Stomach (tissue), 9 donors: ENCODE data around the gene CTNNA3. TPM values are rescaled to one million over a fixed set of nuclear protein-coding genes. Genes with fewer than 3 reads are reported as not detected.

ENCODE experiments used
- DNase-seq, 2 donors: peaks; one replicate each; pipeline versions ENCODE4 v3.0.0 to v3.0.0-alpha.2; 2013 to 2019
- H3K27ac ChIP-seq, 5 donors: fragments of 200-600 bp in 4 of 5; sonication (generic) in 4 of 5; one replicate each; pipeline ENCODE4 v1.5.1; 2013 to 2019; ENCODE audit warnings: mild to moderate bottlenecking in 1 of 5, moderate library complexity in 1 of 5
- H3K27me3 ChIP-seq, 3 donors: fragments of 200-600 bp; sonication (generic); one replicate each; pipeline ENCODE4 v1.5.1; 2017 to 2019; ENCODE audit warnings: mixed run types in 1 of 3
- H3K36me3 ChIP-seq, 4 donors: fragments of 200-600 bp; sonication (generic); 1 replicate in 3 of 4; 2 replicates in 1 of 4; pipeline ENCODE4 v1.5.1; 2016 to 2019
- H3K4me1 ChIP-seq, 4 donors: fragments of 200-600 bp; sonication (generic); one replicate each; pipeline ENCODE4 v1.5.1; 2016 to 2019
- H3K4me3 ChIP-seq, 4 donors: fragments of 200-600 bp; sonication (generic) in 3 of 4; one replicate each; pipeline ENCODE4 v1.5.1; 2016 to 2019; ENCODE audit warnings: mild to moderate bottlenecking in 1 of 4
- H3K9me3 ChIP-seq, 4 donors: fragments of 200-600 bp; sonication (generic); one replicate each; pipeline ENCODE4 v1.5.1; 2016 to 2019
- EP300 ChIP-seq: sonication (generic); formaldehyde crosslinking; IDR thresholded peaks from one replicate; pipeline ENCODE4 v1.6.1; 2017; ENCODE audit warnings: antibody characterized with exemption
- POLR2A ChIP-seq, 4 donors: fragments of 450-650 bp; IDR thresholded peaks; one replicate each; pipeline ENCODE4 v1.6.1; 2016; ENCODE audit warnings: antibody characterized with exemption in 4 of 4, control low read depth in 2 of 4, mild to moderate bottlenecking in 1 of 4, moderate library complexity in 1 of 4
- POLR2AphosphoS5 ChIP-seq, 3 donors: sonication (generic); formaldehyde crosslinking; IDR thresholded peaks; one replicate each; pipeline ENCODE4 v1.6.1; 2016; ENCODE audit warnings: antibody characterized with exemption in 3 of 3
- WGBS, 5 donors: extraction: QIAGEN DNeasy Blood & Tissue Kit in 3 of 5; methylation state at CpG; one replicate each; pipeline versions ENCODE4 v1.1.5 to v1.1.7; 2013 to 2018; 5-methylcytosine and 5-hydroxymethylcytosine counted together
- intact Hi-C: fragments of 100-400 bp; cut with DNase I; formaldehyde crosslinking; loops from one replicate; pipeline ENCODE4 v1.15.1; 2023; ENCODE audit warnings: low total_unique reads
- polyA plus RNA-seq, 3 donors: library from polyadenylated mRNA; stranded (reverse); fragments of 200-250 nt; gene quantifications; one replicate each; pipeline ENCODE4 v1.2.3, GENCODE V29; 2013
- total RNA-seq, 5 donors: library from RNA; depleted of rRNA; stranded (reverse); fragments of >200 nt; gene quantifications; one replicate each; pipeline versions ENCODE4 v1.1.0 to v1.2.3, GENCODE V29; 2014 to 2016
- TF ChIP-seq, protein P1 (sequence below), 7 experiments: fragments of 450-650 bp in 4 of 7; fragments of 200-600 bp in 3 of 7; sonication (generic) in 3 of 7; IDR thresholded peaks; one replicate each; pipeline ENCODE4 v1.5.1; 2016 to 2019; ENCODE audit warnings: antibody characterized with exemption in 7 of 7, control low read depth in 2 of 7, mild to moderate bottlenecking in 1 of 7
- donor health status: healthy with polysubstance abuse.
- donor health status: Bipolar disorder and iron deficiency.
- donor health status: healthy.

The CTNNA3 gene
- total and polyA plus RNA-seq, 8 donors, result 0.14 to 46.1 (median 12.9) TPM; not detected in 2

GRCh38 chr10:66835400-66835799 lies 860.6 kb downstream of the CTNNA3 start:
- no peak for DNase-seq
- Histone ChIP-seq H3K4me3 (no peak overlapping the region), H3K27me3 (no peaks in the 10 kb centered on the region), H3K27ac (no peak overlapping the region), H3K9me3 (no peaks in the 10 kb centered on the region), H3K36me3 (no peaks in the 10 kb centered on the region), H3K4me1 (peaks cover 0 to 4% (median 0%) of the 10 kb centered on the region in 4 donors)
- TF ChIP-seq POLR2A (IDR thresholded peaks at IDR 0.05), result no peak
- intact Hi-C loops, result no loop called here

GRCh38 chr10:66834802-66835201 lies 861.2 kb downstream of the CTNNA3 start:
- H3K36me3 ChIP-seq, result no peaks in the 10 kb centered on the region
- H3K4me1 ChIP-seq, result peaks cover 0 to 4% (median 0%) of the 10 kb centered on the region in 4 donors
- no peak overlapping the region for H3K27ac ChIP-seq
- H3K4me3 ChIP-seq, result no peak overlapping the region
- TF ChIP-seq POLR2A (IDR thresholded peaks at IDR 0.05) (no peak), POLR2AphosphoS5 (IDR thresholded peaks at IDR 0.05) (no peak)
- no peak for DNase-seq
- no peaks in the 10 kb centered on the region for H3K27me3 ChIP-seq
- no peaks in the 10 kb centered on the region for H3K9me3 ChIP-seq
- intact Hi-C loops, result no loop called here

DNA sequence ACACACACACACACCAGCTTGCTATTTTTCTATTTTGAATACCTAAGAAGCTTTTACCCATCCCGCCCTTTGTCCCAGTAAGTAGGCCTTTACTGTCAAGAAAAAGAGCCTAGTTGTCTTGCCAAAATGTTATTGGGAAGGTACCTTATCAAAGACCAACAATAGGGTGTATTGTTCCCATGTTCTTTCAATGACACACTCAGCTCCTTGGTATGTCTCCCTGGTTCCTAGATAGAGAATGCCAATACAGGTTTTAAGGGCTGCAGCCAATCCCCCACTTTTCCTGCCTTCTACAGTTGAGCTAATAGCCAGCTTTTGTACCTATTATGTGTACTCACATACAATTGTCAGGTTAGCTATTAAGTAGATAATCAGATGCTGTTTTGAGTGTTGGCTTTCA lies 862.1 kb downstream of the CTNNA3 start:
- no peak overlapping the region for H3K27ac ChIP-seq
- no peaks in the 10 kb centered on the region for H3K9me3 ChIP-seq
- no peaks in the 10 kb centered on the region for H3K36me3 ChIP-seq
- no peak for DNase-seq
- H3K4me3 ChIP-seq, result no peak overlapping the region
- no peaks in the 10 kb centered on the region for H3K27me3 ChIP-seq
- intact Hi-C loops, result no loop called here
- TF ChIP-seq POLR2AphosphoS5 (IDR thresholded peaks at IDR 0.05), result no peak
- no peak for TF ChIP-seq EP300
- no peak for TF ChIP-seq POLR2A (IDR thresholded peaks at IDR 0.05)
- TF ChIP-seq, protein P1, sequence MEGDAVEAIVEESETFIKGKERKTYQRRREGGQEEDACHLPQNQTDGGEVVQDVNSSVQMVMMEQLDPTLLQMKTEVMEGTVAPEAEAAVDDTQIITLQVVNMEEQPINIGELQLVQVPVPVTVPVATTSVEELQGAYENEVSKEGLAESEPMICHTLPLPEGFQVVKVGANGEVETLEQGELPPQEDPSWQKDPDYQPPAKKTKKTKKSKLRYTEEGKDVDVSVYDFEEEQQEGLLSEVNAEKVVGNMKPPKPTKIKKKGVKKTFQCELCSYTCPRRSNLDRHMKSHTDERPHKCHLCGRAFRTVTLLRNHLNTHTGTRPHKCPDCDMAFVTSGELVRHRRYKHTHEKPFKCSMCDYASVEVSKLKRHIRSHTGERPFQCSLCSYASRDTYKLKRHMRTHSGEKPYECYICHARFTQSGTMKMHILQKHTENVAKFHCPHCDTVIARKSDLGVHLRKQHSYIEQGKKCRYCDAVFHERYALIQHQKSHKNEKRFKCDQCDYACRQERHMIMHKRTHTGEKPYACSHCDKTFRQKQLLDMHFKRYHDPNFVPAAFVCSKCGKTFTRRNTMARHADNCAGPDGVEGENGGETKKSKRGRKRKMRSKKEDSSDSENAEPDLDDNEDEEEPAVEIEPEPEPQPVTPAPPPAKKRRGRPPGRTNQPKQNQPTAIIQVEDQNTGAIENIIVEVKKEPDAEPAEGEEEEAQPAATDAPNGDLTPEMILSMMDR (IDR thresholded peaks at IDR 0.05), result no peak
- 37 to 83% (median 45%) methylated on average over 1 of the region's 1 CpG for WGBS, 5 donors
- peaks cover 0 to 4% (median 0%) of the 10 kb centered on the region in 4 donors for H3K4me1 ChIP-seq

GRCh38 chr10:66832781-66833422 lies 863.1 kb downstream of the CTNNA3 start:
- Histone ChIP-seq H3K36me3 (no peaks in the 10 kb centered on the region), H3K4me3 (no peak overlapping the region), H3K9me3 (no peaks in the 10 kb centered on the region), H3K4me1 (peaks cover 0 to 4% (median 0%) of the 10 kb centered on the region in 4 donors), H3K27me3 (no peaks in the 10 kb centered on the region), H3K27ac (no peak overlapping the region)
- TF ChIP-seq, protein P1 (IDR thresholded peaks at IDR 0.05), result no peak
- no peak for TF ChIP-seq POLR2A (IDR thresholded peaks at IDR 0.05)
- TF ChIP-seq POLR2AphosphoS5 (IDR thresholded peaks at IDR 0.05), result no peak
- TF ChIP-seq EP300, result no peak
- intact Hi-C loops, result no loop called here
- no peak for DNase-seq
- WGBS, 5 donors, result 56 to 85% (median 77%) methylated on average over 3 of the region's 3 CpGs

- intact Hi-C loops, result no loop called here
- DNase-seq, result no peak
- H3K36me3 ChIP-seq, result no peaks in the 10 kb centered on the region
- no peaks in the 10 kb centered on the region for H3K9me3 ChIP-seq
- H3K4me1 ChIP-seq, result no peaks in the 10 kb centered on the region
- no peak overlapping the region for H3K27ac ChIP-seq
- H3K4me3 ChIP-seq, result no peak overlapping the region
- 92 to 98% (median 98%) methylated on average over 2 of the region's 2 CpGs for WGBS, 5 donors
- no peaks in the 10 kb centered on the region for H3K27me3 ChIP-seq
- TF ChIP-seq POLR2AphosphoS5 (IDR thresholded peaks at IDR 0.05) (no peak), POLR2A (IDR thresholded peaks at IDR 0.05) (no peak), EP300 (no peak)
- TF ChIP-seq, protein P1 (IDR thresholded peaks at IDR 0.05), result no peak
Measured at GRCh38 chr10:66828957-66829356, 867.0 kb downstream of the CTNNA3 start.
